Activated CD4-positive, alpha-beta memory T cell treated with anti-CD3 and anti-CD28 coated beads for 36 hours (primary cell): ENCODE data around the gene MEX3C. TPM values are rescaled to one million over a fixed set of nuclear protein-coding genes. Genes with fewer than 3 reads are reported as not detected.

Experiments used
- CTCF ChIA-PET: fragments of 350-600 bp; sonication (Branson Sonifier 250); formaldehyde crosslinking; loops from one replicate; lab custom pipeline; 2021; ENCODE audit warnings: antibody characterized with exemption, inconsistent platforms; lab: Charles Lee
- POLR2A ChIA-PET: fragments of 350-600 bp; sonication (Branson Sonifier 250); formaldehyde crosslinking; loops from one replicate; lab custom pipeline; 2021; ENCODE audit warnings: antibody characterized with exemption; lab: Charles Lee
- DNase-seq: peaks from one replicate; pipeline ENCODE4 v3.0.0-alpha.2; 2020
- H3K27ac Mint-ChIP-seq: one replicate; pipeline ENCODE4 v1.8.0; 2021; ENCODE audit warnings: mixed read lengths
- H3K27me3 Mint-ChIP-seq: one replicate; pipeline ENCODE4 v1.8.0; 2021; ENCODE audit warnings: mixed read lengths
- H3K36me3 Mint-ChIP-seq: one replicate; pipeline ENCODE4 v1.8.0; 2021; ENCODE audit warnings: mixed read lengths
- H3K4me1 Mint-ChIP-seq: one replicate; pipeline ENCODE4 v1.8.0; 2021; ENCODE audit warnings: low read depth, mixed read lengths
- H3K4me3 Mint-ChIP-seq: one replicate; pipeline ENCODE4 v1.8.0; 2021; ENCODE audit warnings: mild to moderate bottlenecking, mixed read lengths
- H3K9me3 Mint-ChIP-seq: one replicate; pipeline ENCODE4 v1.8.0; 2021; ENCODE audit warnings: mixed read lengths
- intact Hi-C: fragments of 100-400 bp; cut with micrococcal nuclease; formaldehyde crosslinking; loops from one replicate; pipeline ENCODE4 v1.15.1; 2023
- total RNA-seq, 2 experiments: library from RNA; stranded (reverse); gene quantifications; one replicate each; pipeline ENCODE4 v1.2.3, GENCODE V29; 2021

The MEX3C gene
- total RNA-seq, 2 experiments from 2014 or later: 56.6 to 61.5 TPM

DNA sequence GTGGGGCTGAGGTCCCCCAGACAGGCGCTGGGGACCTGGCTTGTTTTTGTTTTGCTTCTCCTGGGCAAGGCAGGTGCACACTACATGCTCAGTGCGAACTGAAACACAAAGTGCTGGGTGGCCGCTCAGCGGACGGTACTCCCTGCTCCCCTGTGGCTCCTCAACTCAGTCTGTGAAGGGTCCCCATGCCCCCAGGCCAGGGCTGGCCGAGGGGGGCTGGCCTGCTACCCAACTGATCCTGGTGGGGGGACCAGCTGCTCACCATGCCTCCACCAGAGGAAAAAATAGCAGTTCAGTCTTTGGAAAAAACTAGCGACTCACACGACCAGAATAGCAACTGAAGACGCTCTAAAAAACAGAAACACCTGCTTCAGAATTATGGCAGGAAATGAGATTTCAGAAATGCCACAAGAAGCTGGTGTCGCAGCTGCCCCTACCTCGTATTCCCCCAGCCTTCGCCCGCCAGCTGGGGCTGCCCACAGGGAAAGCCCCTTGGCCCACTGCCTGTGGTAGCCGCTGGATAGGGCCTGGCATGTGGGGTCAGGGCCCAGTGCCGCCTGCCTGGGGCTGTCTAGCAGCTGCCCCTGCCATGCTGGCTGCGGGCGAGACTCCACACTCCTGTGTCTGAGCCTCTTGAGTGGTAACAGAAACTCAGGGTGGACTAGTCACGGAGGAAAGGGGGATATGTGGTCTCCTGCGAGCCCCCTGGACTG, 43.7 kb downstream of the MEX3C start:
- ChIA-PET CTCF (interaction anchor here (0.8 to 1.2 kb wide), 3 partner anchors 11 to 18 kb away, joined by 3 to 4 read pairs (median 3); no protein-coding TSS in a partner anchor), POLR2A (interaction anchor here (0.6 to 3.1 kb wide), 6 partner anchors 11 to 1736 kb away, joined by 3 to 35 read pairs (median 4); partner anchors contain the start of gene MEX3C)
- Mint-ChIP-seq H3K4me1 (peaks cover 47% of the 10 kb centered on the region), H3K27me3 (no peaks in the 10 kb centered on the region), H3K36me3 (no peaks in the 10 kb centered on the region), H3K9me3 (no peaks in the 10 kb centered on the region), H3K27ac (peak overlapping the region; percentile 97), H3K4me3 (peak overlapping the region; percentile 70)
- intact Hi-C loops: loop anchor here (5.0 kb wide), 3 partner anchors 127 to 277 kb away; partner anchors contain the start of gene ME2
- DNase-seq: peak; percentile 70

GRCh38 chr18:51151568-51152511, 45.6 kb downstream of the MEX3C start:
- intact Hi-C loops: loop anchor here (1.0 to 5.0 kb wide), 7 partner anchors 19 to 275 kb away; partner anchors contain the start of genes ME2 and MEX3C

GRCh38 chr18:51151185-51151567, 46.3 kb downstream of the MEX3C start:
- no peak for DNase-seq
- intact Hi-C loops: loop anchor here (1.0 to 5.0 kb wide), 6 partner anchors 20 to 274 kb away; partner anchors contain the start of genes ME2 and MEX3C
- Mint-ChIP-seq H3K36me3 (no peaks in the 10 kb centered on the region), H3K4me1 (peaks cover 43% of the 10 kb centered on the region), H3K4me3 (no peak overlapping the region), H3K27me3 (no peaks in the 10 kb centered on the region), H3K27ac (peak overlapping the region; percentile 97), H3K9me3 (no peaks in the 10 kb centered on the region)
- ChIA-PET CTCF (interaction anchor here (1.2 kb wide), 1 partner anchor 44 kb away, joined by 4 read pairs; no protein-coding TSS in a partner anchor), POLR2A (interaction anchor here (1.8 kb wide), 1 partner anchor 20 kb away, joined by 6 read pairs; no protein-coding TSS in a partner anchor)

More at GRCh38 chr18:51151568-51152511, 45.6 kb downstream of the MEX3C start:
- Mint-ChIP-seq H3K9me3 (no peaks in the 10 kb centered on the region), H3K4me3 (peak overlapping the region; percentile 74), H3K36me3 (no peaks in the 10 kb centered on the region), H3K27me3 (no peaks in the 10 kb centered on the region), H3K27ac (peak overlapping the region; percentile 97), H3K4me1 (peaks cover 47% of the 10 kb centered on the region)
- ChIA-PET POLR2A (interaction anchor here (1.1 to 3.1 kb wide), 3 partner anchors 19 to 45 kb away, joined by 3 to 35 read pairs (median 6); partner anchors contain the start of gene MEX3C), CTCF (interaction anchor here (1.2 to 1.5 kb wide), 2 partner anchors 43 to 45 kb away, joined by 4 to 6 read pairs; partner anchors contain the start of gene MEX3C)
- DNase-seq: peak; percentile 89

GRCh38 chr18:51150113-51150700, 47.3 kb downstream of the MEX3C start:
- ChIA-PET CTCF (interaction anchor here (1.0 to 1.2 kb wide), 2 partner anchors 19 to 20 kb away, joined by 3 to 5 read pairs; no protein-coding TSS in a partner anchor), POLR2A (interaction anchor here (1.0 kb wide), 1 partner anchor 43 kb away, joined by 4 read pairs; no protein-coding TSS in a partner anchor)
- intact Hi-C loops: loop anchor here (5.0 kb wide), 3 partner anchors 123 to 273 kb away; partner anchors contain the start of gene ME2
- DNase-seq: peak; percentile 47
- H3K27ac Mint-ChIP-seq: peak overlapping the region; percentile 64
- no peaks in the 10 kb centered on the region for H3K27me3 Mint-ChIP-seq
- H3K4me3 Mint-ChIP-seq: no peak overlapping the region
- H3K4me1 Mint-ChIP-seq: peaks cover 43% of the 10 kb centered on the region
- H3K9me3 Mint-ChIP-seq: no peaks in the 10 kb centered on the region
- H3K36me3 Mint-ChIP-seq: no peaks in the 10 kb centered on the region

- intact Hi-C loops: loop anchor here (5.0 kb wide), 3 partner anchors 122 to 272 kb away; partner anchors contain the start of gene ME2
- no peak for DNase-seq
- ChIA-PET CTCF (interaction anchor here (1.0 to 1.2 kb wide), 2 partner anchors 19 to 21 kb away, joined by 3 to 5 read pairs; no protein-coding TSS in a partner anchor), POLR2A (interaction anchor here (1.0 kb wide), 1 partner anchor 43 kb away, joined by 4 read pairs; no protein-coding TSS in a partner anchor)
- Mint-ChIP-seq H3K4me3 (no peak overlapping the region), H3K27me3 (no peaks in the 10 kb centered on the region), H3K27ac (no peak overlapping the region), H3K9me3 (no peaks in the 10 kb centered on the region), H3K4me1 (peaks cover 41% of the 10 kb centered on the region), H3K36me3 (no peaks in the 10 kb centered on the region)
Measured at GRCh38 chr18:51149670-51150069, 47.8 kb downstream of the MEX3C start.

- Mint-ChIP-seq H3K27me3 (no peaks in the 10 kb centered on the region), H3K9me3 (no peaks in the 10 kb centered on the region), H3K4me3 (no peak overlapping the region), H3K27ac (no peak overlapping the region), H3K36me3 (no peaks in the 10 kb centered on the region), H3K4me1 (peaks cover 19% of the 10 kb centered on the region)
- ChIA-PET POLR2A (no interaction called here), CTCF (no interaction called here)
- intact Hi-C loops: no loop called here
- DNase-seq: no peak
Measured at GRCh38 chr18:51146909-51147308, 50.6 kb downstream of the MEX3C start.

- H3K27ac Mint-ChIP-seq: no peak overlapping the region
- CTCF ChIA-PET: no interaction called here
- peaks cover 5% of the 10 kb centered on the region for H3K4me1 Mint-ChIP-seq
- no peak for DNase-seq
- H3K9me3 Mint-ChIP-seq: no peaks in the 10 kb centered on the region
- H3K36me3 Mint-ChIP-seq: no peaks in the 10 kb centered on the region
- H3K4me3 Mint-ChIP-seq: no peak overlapping the region
- POLR2A ChIA-PET: no interaction called here
- intact Hi-C loops: no loop called here
- H3K27me3 Mint-ChIP-seq: no peaks in the 10 kb centered on the region
Measured at GRCh38 chr18:51138936-51139335, 58.5 kb downstream of the MEX3C start.

GRCh38 chr18:51137891-51138290, 59.6 kb downstream of the MEX3C start:
- ChIA-PET CTCF (no interaction called here), POLR2A (no interaction called here)
- H3K4me1 Mint-ChIP-seq: peaks cover 5% of the 10 kb centered on the region
- no peaks in the 10 kb centered on the region for H3K36me3 Mint-ChIP-seq
- intact Hi-C loops: no loop called here
- H3K4me3 Mint-ChIP-seq: no peak overlapping the region
- no peak overlapping the region for H3K27ac Mint-ChIP-seq
- H3K27me3 Mint-ChIP-seq: no peaks in the 10 kb centered on the region
- DNase-seq: no peak
- H3K9me3 Mint-ChIP-seq: no peaks in the 10 kb centered on the region

GRCh38 chr18:51137026-51137729, 60.3 kb downstream of the MEX3C start:
- ChIA-PET POLR2A (no interaction called here), CTCF (no interaction called here)
- intact Hi-C loops: no loop called here
- Mint-ChIP-seq H3K27ac (no peak overlapping the region), H3K36me3 (no peaks in the 10 kb centered on the region), H3K4me3 (no peak overlapping the region), H3K4me1 (peaks cover 5% of the 10 kb centered on the region), H3K27me3 (no peaks in the 10 kb centered on the region), H3K9me3 (no peaks in the 10 kb centered on the region)
- DNase-seq: no peak

DNA sequence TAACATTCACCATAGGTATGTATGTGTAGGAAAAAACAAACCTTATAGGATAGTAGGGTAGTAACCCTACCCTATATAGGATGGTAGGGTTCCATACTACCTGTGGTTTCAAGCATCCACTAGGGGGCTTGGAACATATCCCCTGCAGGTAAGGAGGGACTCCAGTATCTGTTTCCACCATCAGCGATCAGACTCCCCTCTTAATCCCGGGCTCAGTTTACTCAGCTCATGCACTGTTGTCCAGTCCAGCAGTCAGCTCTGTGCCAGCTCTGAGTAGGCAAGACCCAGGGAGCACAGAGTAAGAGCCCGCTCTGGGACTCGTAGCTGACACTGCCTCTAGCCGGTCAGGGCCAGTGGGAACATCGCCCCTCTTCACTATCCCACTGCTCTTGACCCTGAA, 61.7 kb downstream of the MEX3C start:
- POLR2A ChIA-PET: no interaction called here
- Mint-ChIP-seq H3K36me3 (no peaks in the 10 kb centered on the region), H3K4me3 (no peak overlapping the region), H3K4me1 (peaks cover 2% of the 10 kb centered on the region), H3K27me3 (no peaks in the 10 kb centered on the region), H3K9me3 (no peaks in the 10 kb centered on the region), H3K27ac (no peak overlapping the region)
- no peak for DNase-seq
- CTCF ChIA-PET: interaction anchor here (1.0 to 1.1 kb wide), 2 partner anchors 18 to 62 kb away, joined by 3 read pairs; partner anchors contain the start of gene MEX3C
- intact Hi-C loops: no loop called here
